GM10248 (cell line): ENCODE results near the gene RASAL2.

Experiments used
- CTCF ChIA-PET: fragments of 300-600 bp; sonication (Branson Sonifier 250); formaldehyde crosslinking; extraction: SDS; loops from one replicate; lab custom pipeline; 2021; ENCODE audit warnings: antibody characterized with exemption; lab: Yijun Ruan, JAX
- POLR2A ChIA-PET: fragments of 350-650 bp; sonication (Branson Sonifier 250); formaldehyde crosslinking; extraction: SDS; loops from one replicate; lab custom pipeline; 2020; ENCODE audit warnings: antibody characterized with exemption; lab: Yijun Ruan, JAX
- DNase-seq: peaks from one replicate; pipeline ENCODE4 v3.0.0; 2012; ENCODE audit errors: extremely low spot score
- CTCF ChIP-seq: IDR thresholded peaks from 2 replicates; pipeline ENCODE4 v1.5.1; 2012; ENCODE audit warnings: mild to moderate bottlenecking, low read depth; ENCODE audit errors: extremely low read depth, missing control alignments, control extremely low read depth

Gene RASAL2

DNA sequence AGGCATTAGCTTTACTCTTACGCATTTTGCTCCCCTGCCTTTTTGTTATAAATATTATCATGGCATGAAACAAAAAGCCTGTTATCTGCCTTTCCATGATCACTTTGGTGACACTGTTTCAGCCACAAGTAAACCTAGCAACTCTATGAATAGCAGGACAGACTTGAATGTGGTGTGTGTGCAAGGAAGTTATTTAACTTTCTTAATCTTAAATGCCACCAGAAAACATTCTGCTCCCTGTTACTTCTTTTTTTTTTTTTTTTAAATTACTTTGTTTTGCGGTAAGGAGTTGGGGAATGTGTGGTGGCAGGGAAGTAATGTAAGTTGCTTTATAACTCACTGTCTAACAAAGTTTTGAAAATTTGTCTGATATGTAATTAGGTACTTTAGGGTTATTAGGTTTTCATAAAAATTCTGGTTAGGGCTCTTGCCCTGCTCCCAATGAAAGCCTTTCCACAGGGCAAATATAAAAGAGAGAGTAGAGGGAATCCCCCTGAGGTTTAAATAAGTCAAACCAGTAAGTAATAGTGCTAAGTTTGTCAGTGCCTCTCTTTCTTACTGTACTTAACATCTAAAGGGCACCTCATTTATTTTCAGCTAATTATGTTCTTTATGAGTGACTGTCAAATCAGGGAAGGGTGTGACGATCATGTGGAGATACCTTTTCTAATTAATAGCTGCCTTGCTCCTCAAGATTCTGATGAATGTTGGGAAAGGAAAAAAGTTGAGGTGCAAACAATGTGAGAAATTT, 39.5 kb downstream of the RASAL2 start:
- ChIA-PET POLR2A (no interaction called here), CTCF (no interaction called here)
- DNase-seq: no peak
- no peak for TF ChIP-seq CTCF

DNA sequence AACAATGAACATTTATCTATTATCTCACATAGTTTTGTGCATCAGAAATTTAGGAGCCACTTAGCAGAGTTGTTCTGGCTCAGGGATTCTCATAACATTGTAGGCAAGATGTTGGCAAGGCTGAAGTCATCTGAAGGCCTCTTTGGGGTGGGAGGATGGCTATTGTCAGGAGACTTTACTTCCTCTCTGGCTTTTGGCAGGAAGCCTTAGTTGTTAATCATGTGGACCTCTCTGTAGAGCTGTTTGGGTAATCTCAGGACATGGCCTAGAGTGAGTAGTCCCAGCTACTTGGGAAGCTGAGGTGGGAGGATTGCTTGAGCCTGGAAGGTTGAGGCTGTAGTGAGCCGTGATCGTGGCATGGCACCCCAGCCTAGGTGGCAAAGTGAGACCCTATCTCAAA, 40.2 kb downstream of the RASAL2 start:
- DNase-seq: no peak
- CTCF ChIA-PET: no interaction called here

GRCh38 chr1:178137238-178137637, 43.3 kb downstream of the RASAL2 start:
- no peak for TF ChIP-seq CTCF
- DNase-seq: no peak
- POLR2A ChIA-PET: no interaction called here
- CTCF ChIA-PET: no interaction called here

More for the DNA sequence above, 40.2 kb downstream of the RASAL2 start:
- no peak for TF ChIP-seq CTCF
- POLR2A ChIA-PET: no interaction called here

GRCh38 chr1:178142806-178143205, 48.9 kb downstream of the RASAL2 start:
- ChIA-PET POLR2A (no interaction called here), CTCF (no interaction called here)
- no peak for DNase-seq
- TF ChIP-seq CTCF: no peak

DNA sequence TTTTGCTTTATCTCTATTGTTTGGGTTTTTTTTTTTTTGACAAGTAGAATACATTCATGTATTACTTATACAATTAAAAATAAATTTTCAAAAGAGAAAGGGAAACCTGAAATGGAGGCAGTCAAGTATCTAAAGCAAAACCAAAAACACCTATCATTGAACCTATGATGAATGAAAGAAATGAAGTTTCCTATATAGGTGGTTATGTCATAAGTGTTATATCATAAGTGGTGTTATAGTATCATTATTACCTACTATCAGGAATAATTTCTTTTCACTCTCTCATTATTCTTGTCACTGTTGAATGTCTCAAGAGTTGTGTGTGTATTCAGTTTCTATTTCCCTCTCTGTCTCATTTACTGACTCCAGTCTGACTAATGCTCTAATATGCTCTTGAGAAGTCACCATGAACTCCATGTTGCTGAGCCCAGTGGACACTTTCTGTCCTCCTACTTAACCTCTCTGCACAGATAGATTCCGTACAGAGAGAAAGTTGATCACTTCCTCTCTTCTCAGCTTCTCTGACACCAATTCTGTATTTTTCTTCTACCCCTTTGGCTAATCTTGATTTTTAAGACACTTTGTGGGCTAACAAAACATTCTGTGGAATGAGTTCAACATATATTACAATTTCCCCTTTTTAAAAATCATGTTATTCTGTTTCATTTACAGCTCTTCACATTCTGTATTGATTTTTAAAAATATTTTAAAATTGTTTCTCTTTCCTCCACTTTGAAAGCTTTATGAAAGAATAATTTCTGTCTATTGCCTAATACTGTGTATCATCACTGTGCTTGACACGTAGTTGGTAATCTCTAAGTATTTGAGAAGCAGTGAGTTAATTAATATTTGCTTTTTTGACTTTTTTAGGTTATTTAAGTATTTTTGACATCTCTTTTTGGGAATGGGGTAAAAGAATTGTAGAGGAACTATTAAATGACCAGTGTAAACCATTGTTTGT, 50.1 kb downstream of the RASAL2 start:
- DNase-seq: no peak
- ChIA-PET CTCF (no interaction called here), POLR2A (no interaction called here)
- TF ChIP-seq CTCF: no peak

GRCh38 chr1:178145605-178146004, 51.7 kb downstream of the RASAL2 start:
- ChIA-PET CTCF (no interaction called here), POLR2A (no interaction called here)
- no peak for DNase-seq
- no peak for TF ChIP-seq CTCF
